ENCODE measurements around the gene EIF4H. TPM values are rescaled to one million over a fixed set of nuclear protein-coding genes. Genes with fewer than 3 reads are reported as not detected.
A peak's percentile ranks its signal among the peaks of the same experiment; 100 is the strongest.

EIF4H gene
- total RNA-seq, 1 experiment from 2014 or later: 318 TPM

- in situ Hi-C loops (cut with HindIII; ENCODE audit: low pct_unique_long_range_greater_than_20kb, low sequenced_read_pairs): no loop called here
- POLR2A ChIA-PET: interaction anchor here (0.8 to 0.9 kb wide), 2 partner anchors 8 to 9 kb away, joined by 3 read pairs; no protein-coding TSS in a partner anchor
- H3K27ac ChIP-seq (ENCODE audit: low read length): no peak overlapping the region
Measured at GRCh38 chr7:74183142-74183541, 9.0 kb downstream of the EIF4H start.

GRCh38 chr7:74183653-74184450, 9.7 kb downstream of the EIF4H start:
- Histone ChIP-seq H3K27ac (ENCODE audit: low read length) (no peak overlapping the region), H3K4me1 (ENCODE audit: control insufficient read depth, insufficient read depth, low read length) (peaks cover 35% of the 10 kb centered on the region), H3K36me3 (ENCODE audit: control insufficient read depth, insufficient read depth, low read length) (peaks cover 2% of the 10 kb centered on the region), H3K4me3 (ENCODE audit: low read depth in 2 of 2, low read length in 2 of 2) (no peak overlapping the region), H3K9me3 (ENCODE audit: control insufficient read depth, insufficient read depth, low read depth, low read length) (no peaks in the 10 kb centered on the region), H3K27me3 (ENCODE audit: control insufficient read depth, insufficient read depth, low read length) (no peaks in the 10 kb centered on the region)
- no peak for TF ChIP-seq SIN3A (IDR thresholded peaks at IDR 0.05; ENCODE audit: borderline replicate concordance, insufficient read depth, low read depth, low read length)
- TF ChIP-seq, protein P1, sequence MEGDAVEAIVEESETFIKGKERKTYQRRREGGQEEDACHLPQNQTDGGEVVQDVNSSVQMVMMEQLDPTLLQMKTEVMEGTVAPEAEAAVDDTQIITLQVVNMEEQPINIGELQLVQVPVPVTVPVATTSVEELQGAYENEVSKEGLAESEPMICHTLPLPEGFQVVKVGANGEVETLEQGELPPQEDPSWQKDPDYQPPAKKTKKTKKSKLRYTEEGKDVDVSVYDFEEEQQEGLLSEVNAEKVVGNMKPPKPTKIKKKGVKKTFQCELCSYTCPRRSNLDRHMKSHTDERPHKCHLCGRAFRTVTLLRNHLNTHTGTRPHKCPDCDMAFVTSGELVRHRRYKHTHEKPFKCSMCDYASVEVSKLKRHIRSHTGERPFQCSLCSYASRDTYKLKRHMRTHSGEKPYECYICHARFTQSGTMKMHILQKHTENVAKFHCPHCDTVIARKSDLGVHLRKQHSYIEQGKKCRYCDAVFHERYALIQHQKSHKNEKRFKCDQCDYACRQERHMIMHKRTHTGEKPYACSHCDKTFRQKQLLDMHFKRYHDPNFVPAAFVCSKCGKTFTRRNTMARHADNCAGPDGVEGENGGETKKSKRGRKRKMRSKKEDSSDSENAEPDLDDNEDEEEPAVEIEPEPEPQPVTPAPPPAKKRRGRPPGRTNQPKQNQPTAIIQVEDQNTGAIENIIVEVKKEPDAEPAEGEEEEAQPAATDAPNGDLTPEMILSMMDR (IDR thresholded peaks at IDR 0.05): peak; percentile 77
- BruUV-seq (replicated peaks): no TSS peak
- in situ Hi-C loops (cut with HindIII; ENCODE audit: low pct_unique_long_range_greater_than_20kb, low sequenced_read_pairs): no loop called here
- DNase-seq (ENCODE audit: low read depth, low spot score) (no peak), ATAC-seq (peak; percentile 64)
- CTCF ChIA-PET: interaction anchor here (0.6 to 1.0 kb wide), 5 partner anchors 13 to 120 kb away, joined by 3 to 4 read pairs (median 3); no protein-coding TSS in a partner anchor
- intact Hi-C loops (cut with micrococcal nuclease; ENCODE audit: unreplicated experiment): no loop called here
- POLR2A ChIA-PET: interaction anchor here (0.8 to 0.9 kb wide), 2 partner anchors 9 to 10 kb away, joined by 3 read pairs; no protein-coding TSS in a partner anchor

More at GRCh38 chr7:74183142-74183541, 9.0 kb downstream of the EIF4H start:
- CTCF ChIA-PET: interaction anchor here (0.6 to 0.8 kb wide), 4 partner anchors 23 to 119 kb away, joined by 3 to 4 read pairs (median 4); no protein-coding TSS in a partner anchor
- ATAC-seq (peak; percentile 75), DNase-seq (ENCODE audit: low read depth, low spot score) (no peak)
- no peak overlapping the region for H3K4me3 ChIP-seq (ENCODE audit: low read depth in 2 of 2, low read length in 2 of 2)
- no peaks in the 10 kb centered on the region; the same call in 1 of the 2 replicates for H3K36me3 ChIP-seq (ENCODE audit: control insufficient read depth, insufficient read depth, low read length)
- H3K9me3 ChIP-seq (ENCODE audit: control insufficient read depth, insufficient read depth, low read depth, low read length): no peaks in the 10 kb centered on the region
- TF ChIP-seq TCF7L2 (IDR thresholded peaks at IDR 0.05; ENCODE audit: low read depth, low read length) (no peak), POLR2AphosphoS5 (IDR thresholded peaks at IDR 0.05; ENCODE audit: low read depth, low read length) (no peak), SIN3A (IDR thresholded peaks at IDR 0.05; ENCODE audit: borderline replicate concordance, insufficient read depth, low read depth, low read length) (no peak)
- TF ChIP-seq, protein P2, sequence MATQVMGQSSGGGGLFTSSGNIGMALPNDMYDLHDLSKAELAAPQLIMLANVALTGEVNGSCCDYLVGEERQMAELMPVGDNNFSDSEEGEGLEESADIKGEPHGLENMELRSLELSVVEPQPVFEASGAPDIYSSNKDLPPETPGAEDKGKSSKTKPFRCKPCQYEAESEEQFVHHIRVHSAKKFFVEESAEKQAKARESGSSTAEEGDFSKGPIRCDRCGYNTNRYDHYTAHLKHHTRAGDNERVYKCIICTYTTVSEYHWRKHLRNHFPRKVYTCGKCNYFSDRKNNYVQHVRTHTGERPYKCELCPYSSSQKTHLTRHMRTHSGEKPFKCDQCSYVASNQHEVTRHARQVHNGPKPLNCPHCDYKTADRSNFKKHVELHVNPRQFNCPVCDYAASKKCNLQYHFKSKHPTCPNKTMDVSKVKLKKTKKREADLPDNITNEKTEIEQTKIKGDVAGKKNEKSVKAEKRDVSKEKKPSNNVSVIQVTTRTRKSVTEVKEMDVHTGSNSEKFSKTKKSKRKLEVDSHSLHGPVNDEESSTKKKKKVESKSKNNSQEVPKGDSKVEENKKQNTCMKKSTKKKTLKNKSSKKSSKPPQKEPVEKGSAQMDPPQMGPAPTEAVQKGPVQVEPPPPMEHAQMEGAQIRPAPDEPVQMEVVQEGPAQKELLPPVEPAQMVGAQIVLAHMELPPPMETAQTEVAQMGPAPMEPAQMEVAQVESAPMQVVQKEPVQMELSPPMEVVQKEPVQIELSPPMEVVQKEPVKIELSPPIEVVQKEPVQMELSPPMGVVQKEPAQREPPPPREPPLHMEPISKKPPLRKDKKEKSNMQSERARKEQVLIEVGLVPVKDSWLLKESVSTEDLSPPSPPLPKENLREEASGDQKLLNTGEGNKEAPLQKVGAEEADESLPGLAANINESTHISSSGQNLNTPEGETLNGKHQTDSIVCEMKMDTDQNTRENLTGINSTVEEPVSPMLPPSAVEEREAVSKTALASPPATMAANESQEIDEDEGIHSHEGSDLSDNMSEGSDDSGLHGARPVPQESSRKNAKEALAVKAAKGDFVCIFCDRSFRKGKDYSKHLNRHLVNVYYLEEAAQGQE (IDR thresholded peaks at IDR 0.05; ENCODE audit: insufficient read depth in 1 of 2, low read depth in 2 of 2, low read length in 1 of 2): no peak
- TF ChIP-seq, protein P1 (IDR thresholded peaks at IDR 0.05): no peak
- peaks cover 38% of the 10 kb centered on the region for H3K4me1 ChIP-seq (ENCODE audit: control insufficient read depth, insufficient read depth, low read length)
- intact Hi-C loops (cut with micrococcal nuclease; ENCODE audit: unreplicated experiment): no loop called here
- no peaks in the 10 kb centered on the region for H3K27me3 ChIP-seq (ENCODE audit: control insufficient read depth, insufficient read depth, low read length)
- no TSS peak for BruUV-seq (replicated peaks)

Measured in Panc1 (cell line).